Left lobe of liver (tissue), 2 donors: Measurements from ENCODE around the gene VAC14. TPM values are rescaled to one million over a fixed set of nuclear protein-coding genes. Genes with fewer than 3 reads are reported as not detected.

ENCODE experiments used
- ATAC-seq: fragments of 200-7000 bp; cut with Tn5 transposase; one replicate; pipeline ENCODE4 v1.9.1; 2020; ENCODE audit warnings: mild to moderate bottlenecking, moderate library complexity
- DNase-seq: peaks from one replicate; pipeline ENCODE4 v3.0.0-alpha.2; 2020; ENCODE audit warnings: low spot score
- total RNA-seq: library from RNA; stranded (reverse); gene quantifications from one replicate; pipeline ENCODE4 v1.2.1, GENCODE V29; 2021
- donor health status: DM: no; HTN: no; CAD: no; lungs with moderate emphysema.
- donor health status: DM: no; HTN: yes; CAD: no.

VAC14 gene
- total RNA-seq, 1 donor from 2014 or later: 17.3 TPM

- ATAC-seq (no peak), DNase-seq (no peak)
Observed at GRCh38 chr16:70685061-70685937, 115.7 kb downstream of the VAC14 start.

- ATAC-seq (peak; percentile 53), DNase-seq (peak; percentile 83)
Observed at GRCh38 chr16:70684146-70685060, 116.6 kb downstream of the VAC14 start.

- peak; percentile 72 for DNase-seq
- ATAC-seq: peak; percentile 42
Observed at GRCh38 chr16:70683146-70683944, 117.6 kb downstream of the VAC14 start.

- DNase-seq: peak; percentile 75
- ATAC-seq: peak; percentile 46
Observed at GRCh38 chr16:70682239-70683145, 118.5 kb downstream of the VAC14 start.

GRCh38 chr16:70681382-70682238 is 119.3 kb downstream of the VAC14 start:
- DNase-seq: no peak
- ATAC-seq: peak; percentile 29

GRCh38 chr16:70680495-70681381 is 120.2 kb downstream of the VAC14 start:
- DNase-seq: no peak

GRCh38 chr16:70679671-70680494 is 121.1 kb downstream of the VAC14 start:
- ATAC-seq (no peak), DNase-seq (no peak)

More at GRCh38 chr16:70680495-70681381, 120.2 kb downstream of the VAC14 start:
- ATAC-seq: no peak

- ATAC-seq (no peak), DNase-seq (no peak)
Observed at GRCh38 chr16:70678898-70679670, 121.9 kb downstream of the VAC14 start.

- ATAC-seq (no peak), DNase-seq (no peak)
Observed at GRCh38 chr16:70678121-70678897, 122.6 kb downstream of the VAC14 start.

GRCh38 chr16:70677499-70678120 is 123.3 kb downstream of the VAC14 start:
- ATAC-seq (no peak), DNase-seq (no peak)

- no peak for DNase-seq
- ATAC-seq: no peak
Observed at GRCh38 chr16:70676675-70677498, 124.1 kb downstream of the VAC14 start.

- DNase-seq (no peak), ATAC-seq (peak; percentile 5)
Observed at GRCh38 chr16:70675851-70676513, 125.0 kb downstream of the VAC14 start.

- ATAC-seq (peak; percentile 6), DNase-seq (no peak)
Observed at GRCh38 chr16:70674221-70675014, 126.5 kb downstream of the VAC14 start.
